NCI-H1694 (cell line): Measurements from ENCODE around the gene ZNF592.

Source experiments
- DNase-seq: peaks from one replicate; lab custom pipeline; 2025; lab: John Stamatoyannopoulos, UW

ZNF592 gene

GRCh38 chr15:84811151-84811550 is 62.8 kb downstream of the ZNF592 start:
- no peak for DNase-seq

DNA sequence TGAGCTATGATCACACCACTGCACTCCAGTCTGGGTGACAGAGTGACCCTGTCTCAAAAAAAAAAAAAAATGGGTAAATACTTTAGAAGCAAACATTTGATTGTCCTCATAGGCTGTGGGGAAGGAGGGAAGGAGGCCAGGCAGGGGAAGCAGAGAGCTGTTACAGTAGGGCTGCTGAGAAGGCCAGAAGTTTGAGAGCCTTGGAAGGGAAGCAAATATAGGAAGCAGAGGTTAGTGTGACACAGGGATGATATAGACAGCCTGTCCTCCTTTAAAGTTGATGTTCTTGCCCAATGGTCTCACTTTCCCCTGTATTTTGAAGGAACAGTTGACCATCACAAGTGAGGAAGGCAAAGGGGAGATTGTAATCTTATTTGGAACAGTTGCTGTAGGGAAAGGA is 63.4 kb downstream of the ZNF592 start:
- no peak for DNase-seq

DNA sequence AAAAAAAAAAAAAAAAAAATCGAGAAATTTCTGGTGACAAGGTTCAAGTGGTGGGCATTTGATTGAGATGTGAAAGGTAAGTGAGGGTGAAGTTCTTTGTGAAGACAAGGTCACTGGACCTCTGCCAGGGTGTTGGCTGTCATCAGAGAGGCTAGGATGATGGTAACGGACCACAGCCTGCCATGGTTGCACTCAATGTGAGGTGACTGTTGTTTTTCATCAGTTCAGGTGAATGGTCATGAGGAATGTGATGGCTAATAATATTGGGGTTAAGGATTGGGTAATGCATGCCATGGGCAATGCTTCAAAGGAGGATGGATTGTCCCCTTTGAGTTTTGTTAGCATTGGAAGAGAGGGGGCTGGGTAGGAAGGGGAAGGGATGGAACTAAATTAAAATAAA is 64.5 kb downstream of the ZNF592 start:
- DNase-seq, result no peak

DNA sequence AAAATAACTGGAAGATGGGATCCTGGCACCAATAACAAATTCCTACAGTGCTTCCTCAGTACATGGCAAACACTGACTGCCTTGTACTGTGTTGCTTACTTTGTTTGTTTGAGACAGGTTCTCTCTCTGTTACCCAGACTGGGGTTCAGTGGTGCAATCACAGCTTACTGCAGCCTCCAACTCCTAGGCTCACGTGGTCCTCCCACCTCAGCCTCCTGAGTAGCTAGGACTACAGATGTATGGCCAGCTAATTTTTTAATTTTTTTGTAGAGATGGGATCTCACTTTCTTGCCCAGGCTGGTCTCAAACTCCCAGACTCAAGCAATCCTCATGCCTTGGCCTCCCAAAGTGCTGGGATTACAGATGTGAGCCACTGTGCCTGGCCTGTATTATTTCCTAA is 65.0 kb downstream of the ZNF592 start:
- no peak for DNase-seq

- DNase-seq, result no peak
Observed at GRCh38 chr15:84813931-84814330, 65.5 kb downstream of the ZNF592 start.

DNA sequence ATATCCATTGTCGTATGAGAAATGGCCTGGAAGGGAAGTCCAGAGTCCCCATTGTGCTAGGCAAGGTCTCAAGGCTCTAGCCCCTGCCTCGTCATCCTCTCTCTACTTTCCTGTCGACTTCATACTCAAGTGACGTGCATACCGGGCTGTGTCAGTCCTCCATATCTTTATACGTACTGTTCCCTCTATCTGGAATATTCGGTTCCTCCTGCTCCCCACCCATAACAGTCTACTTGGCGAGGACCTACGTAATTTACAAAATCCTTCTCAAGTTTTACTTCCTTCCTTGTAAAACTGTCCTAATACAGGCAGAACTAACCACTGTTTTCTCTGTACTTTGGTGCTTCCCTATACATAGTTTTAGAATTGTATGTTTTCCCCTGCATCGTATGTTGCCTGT is 66.5 kb downstream of the ZNF592 start:
- DNase-seq, result no peak

DNA sequence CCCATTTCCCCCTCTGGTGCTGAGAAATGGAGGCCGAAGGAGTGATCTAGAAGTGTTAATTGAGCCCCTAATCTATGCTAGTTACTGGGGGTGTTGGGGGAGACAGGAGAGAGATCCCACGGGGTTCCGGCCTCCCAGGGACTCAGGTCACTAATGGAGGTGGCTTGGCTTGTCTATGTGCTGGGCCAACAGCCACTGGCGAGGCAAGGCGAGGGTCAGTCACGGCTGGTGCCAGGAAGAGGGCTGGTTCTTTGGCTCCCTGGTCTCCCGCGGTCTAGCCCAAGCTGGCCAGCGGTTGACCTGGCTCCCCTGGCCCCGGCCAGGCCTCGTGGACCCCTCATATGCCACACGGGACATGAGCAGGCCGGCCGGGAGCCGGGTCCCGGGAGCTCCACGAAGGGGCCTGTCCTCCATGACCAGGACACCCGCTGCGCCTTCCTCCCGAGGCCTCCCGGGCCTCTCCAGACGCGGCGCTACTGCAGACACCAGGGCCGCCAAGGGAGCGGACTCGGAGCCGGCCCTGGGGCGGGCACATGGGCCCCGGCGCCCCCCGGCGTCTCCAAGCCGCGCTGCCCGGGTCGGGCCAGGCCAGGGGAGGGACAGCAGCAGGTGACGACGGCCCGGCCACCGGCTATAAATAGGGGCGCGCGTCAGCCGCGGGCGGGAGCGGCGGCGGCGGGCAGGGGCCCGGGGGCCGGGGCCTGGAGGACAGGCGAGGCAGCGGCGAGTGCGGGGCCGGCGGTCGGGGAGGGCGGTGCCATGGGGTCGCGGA is 68.5 kb downstream of the ZNF592 start, which contains the start of gene ALPK3:
Gene ALPK3 (plus strand): TSS at position 663 of the 772 bp plus-strand sequence. CDS start 97 bp downstream, at position 760.
- DNase-seq, result no peak

- DNase-seq, result no peak
Observed at GRCh38 chr15:84817466-84818081, 69.2 kb downstream of the ZNF592 start.

DNA sequence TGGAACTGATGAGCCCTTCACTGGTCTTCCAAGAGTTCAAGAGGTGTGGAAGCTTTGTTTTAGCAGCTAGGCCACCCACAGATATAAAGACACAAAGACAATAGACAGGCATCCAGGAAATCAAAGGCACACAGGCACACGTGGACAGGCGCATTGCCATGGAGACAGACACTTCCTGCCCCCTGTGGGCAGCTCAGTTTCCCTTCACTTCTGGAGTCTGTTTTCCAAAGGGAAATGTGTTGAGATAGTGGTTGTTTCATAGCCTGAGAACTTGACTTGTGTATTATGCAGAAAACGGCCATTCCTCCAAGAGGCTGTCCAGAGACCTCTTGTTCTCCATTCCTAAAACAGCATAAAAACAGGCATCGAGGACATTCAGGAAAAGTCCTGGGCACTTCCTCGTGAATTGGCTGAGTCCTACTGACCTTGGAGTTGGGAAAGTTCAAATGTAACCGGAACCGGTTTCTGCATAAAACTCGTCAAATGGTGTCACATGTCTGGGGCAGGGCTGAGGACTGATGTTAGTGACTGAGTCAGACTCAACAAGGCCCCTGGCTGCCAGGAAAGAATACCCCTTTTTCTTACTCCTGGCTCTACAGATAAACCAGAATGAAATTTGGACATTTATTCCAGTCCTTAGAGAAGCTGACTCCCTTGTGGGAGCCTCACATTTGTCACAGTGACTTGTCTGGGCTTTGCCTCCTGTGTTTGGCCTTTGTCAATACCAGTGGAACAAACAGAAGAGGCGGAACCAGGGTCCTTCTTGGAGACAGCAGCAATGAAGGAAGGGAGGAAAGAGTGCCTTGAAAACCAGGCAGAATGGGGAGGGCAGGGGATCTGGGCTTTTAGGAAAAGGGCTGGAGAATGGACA is 70.1 kb downstream of the ZNF592 start:
- no peak for DNase-seq

DNA sequence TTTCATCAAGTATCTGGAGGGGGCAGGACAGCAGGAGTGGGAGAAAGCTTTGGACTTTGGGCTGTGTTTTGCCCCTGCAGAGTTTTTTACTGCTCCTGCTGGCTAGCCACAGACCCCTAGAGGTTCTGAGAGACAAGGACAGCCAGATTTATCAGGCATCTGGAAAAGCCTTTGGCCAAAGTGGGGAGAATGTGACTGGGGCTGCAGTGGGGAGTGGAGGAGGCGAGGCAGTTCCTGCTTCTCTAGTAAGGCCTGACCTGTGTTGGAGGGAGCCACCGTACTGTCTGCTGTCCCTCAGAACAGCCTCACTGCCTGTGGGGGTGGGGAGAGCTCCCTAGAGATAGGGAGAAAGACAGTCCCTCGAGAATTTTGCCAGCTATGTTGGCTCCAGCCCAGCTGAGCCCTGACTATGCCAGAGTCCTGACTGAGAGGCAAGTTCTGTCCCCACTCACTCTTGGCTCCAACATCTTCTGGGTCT is 70.9 kb downstream of the ZNF592 start:
- no peak for DNase-seq

DNA sequence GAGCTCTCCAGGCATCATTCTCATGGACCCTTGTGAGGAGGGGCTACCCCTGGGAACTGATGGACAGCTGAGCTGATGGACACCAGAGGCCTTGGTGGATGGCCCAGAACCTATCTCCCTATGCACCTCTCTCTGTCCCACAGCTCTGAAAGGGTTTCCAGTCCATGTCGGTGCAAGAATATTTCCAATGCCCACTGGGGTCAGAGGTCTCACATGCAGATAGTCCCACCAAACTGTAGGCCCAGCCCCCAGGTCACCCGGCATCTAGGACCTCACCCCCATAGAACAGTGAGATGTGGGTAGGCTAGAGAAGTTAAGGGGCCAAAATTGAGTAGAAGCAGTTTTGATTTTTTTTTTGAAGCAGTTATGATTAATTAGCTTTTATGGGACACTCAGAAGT is 71.4 kb downstream of the ZNF592 start:
- no peak for DNase-seq

DNA sequence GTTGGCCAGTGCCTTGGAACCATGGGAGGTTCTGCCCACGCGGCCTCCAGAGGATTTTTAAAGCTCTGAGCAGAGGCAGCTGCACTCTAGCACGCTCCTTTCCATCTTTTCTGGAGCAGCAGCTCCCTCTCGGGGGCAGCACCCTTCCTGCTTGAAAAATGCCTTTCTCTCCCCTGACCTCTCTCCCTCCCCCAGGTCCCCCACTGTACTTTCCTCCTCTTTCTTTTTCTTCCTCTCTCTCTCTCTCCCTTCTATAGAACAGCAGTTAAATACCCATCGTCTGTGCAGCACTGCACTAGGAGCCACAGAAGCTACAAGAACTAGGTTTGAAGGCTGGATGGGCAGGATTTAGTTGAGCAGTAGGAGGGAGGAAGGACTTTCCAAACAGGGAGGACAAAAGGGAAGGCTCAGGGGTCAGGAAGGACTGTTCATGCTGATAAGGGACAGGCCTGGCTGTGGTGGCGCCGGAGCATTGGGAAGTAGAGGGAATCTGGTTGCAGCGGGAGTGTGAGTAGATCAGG is 73.2 kb downstream of the ZNF592 start:
- no peak for DNase-seq

GRCh38 chr15:84822653-84823281 is 74.4 kb downstream of the ZNF592 start:
- no peak for DNase-seq

GRCh38 chr15:84823282-84823878 is 75.0 kb downstream of the ZNF592 start:
- DNase-seq, result no peak

DNA sequence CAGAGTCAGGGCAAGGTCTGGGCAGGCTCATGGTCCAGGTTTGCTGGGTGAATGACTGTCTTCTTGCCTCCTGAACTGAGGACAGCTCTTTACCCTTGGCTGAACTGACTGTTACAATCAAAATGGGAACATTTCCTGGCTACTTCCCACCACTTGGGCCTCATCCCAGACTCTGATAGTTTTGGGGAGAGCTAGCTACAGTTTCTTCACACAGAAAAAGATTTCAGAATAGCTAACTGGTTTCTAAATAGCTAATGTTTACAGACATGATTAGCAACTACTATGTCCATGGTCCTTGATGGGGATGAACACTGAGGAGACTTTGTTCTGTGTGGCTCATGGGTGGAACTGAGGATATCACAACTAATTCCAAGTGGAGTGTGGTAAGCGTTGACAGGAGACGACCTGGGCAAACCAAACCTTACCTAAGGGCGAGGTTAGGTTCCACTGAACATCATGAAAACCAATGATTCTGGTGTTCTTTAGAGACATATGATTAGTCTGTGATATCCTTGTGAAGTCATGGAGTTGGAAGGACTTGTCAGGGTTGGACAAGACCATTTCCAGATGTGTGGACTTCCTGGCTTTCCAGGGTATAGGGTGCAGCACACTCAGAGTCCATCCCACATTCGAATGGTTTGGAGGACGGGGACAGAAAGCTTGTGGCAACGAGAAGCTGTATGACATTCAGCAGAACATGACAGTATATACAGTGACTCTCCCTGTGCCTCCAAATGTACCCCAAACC is 76.0 kb downstream of the ZNF592 start:
- no peak for DNase-seq

DNA sequence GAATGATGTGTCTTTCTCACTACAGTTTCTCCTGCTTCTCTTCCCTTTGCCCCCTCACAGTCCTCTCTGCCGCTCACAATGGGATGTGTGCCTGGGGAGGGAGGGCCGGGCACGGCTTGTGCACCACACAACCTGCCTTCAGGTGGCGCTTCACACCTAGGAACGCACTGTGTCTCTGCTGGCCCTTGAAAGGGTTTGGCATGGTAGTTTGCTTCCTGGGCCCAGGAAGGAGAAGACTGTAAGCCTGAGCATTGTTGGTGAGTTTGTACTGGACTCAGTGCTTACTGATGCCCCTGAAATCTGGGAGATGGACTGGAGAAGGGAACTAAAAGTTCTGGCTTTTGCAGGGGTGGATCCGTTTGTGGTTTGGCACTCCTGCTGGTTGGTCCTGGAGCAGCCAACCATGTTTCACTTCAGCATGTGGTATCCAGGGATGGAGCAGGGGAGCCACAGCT is 78.0 kb downstream of the ZNF592 start:
- DNase-seq, result no peak

GRCh38 chr15:84827246-84827645 is 78.9 kb downstream of the ZNF592 start:
- DNase-seq, result no peak

GRCh38 chr15:84828086-84828908 is 79.9 kb downstream of the ZNF592 start:
- DNase-seq, result no peak

DNA sequence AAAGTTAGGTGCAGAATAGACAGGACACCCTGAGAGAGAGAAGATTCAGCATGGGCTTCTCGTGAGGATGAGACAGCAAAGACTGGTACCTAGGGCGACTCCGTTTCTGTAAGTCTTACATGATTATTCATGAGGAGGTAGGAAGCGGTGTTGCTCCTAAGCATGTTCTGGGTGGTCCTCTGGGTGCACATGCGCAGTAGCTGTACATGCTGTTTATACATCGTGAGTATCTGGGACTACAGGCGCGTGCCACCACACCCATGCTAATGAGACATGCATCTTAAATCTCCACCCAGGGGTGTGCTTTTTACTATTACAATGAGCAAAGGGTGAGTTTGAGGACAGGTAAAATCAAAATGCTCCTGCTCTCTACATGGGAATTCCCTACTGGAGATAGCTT is 81.0 kb downstream of the ZNF592 start:
- no peak for DNase-seq

GRCh38 chr15:84830036-84830435 is 81.6 kb downstream of the ZNF592 start:
- no peak for DNase-seq
